AG04450 (cell line): ENCODE data around the gene FREY1. TPM values are rescaled to one million over a fixed set of nuclear protein-coding genes. Genes with fewer than 3 reads are reported as not detected.

ENCODE experiments used
- CTCF ChIA-PET: fragments of 300-600, 350-600 bp; formaldehyde crosslinking; extraction: SDS; loops from one replicate; lab custom pipeline; 2022; ENCODE audit warnings: antibody characterized with exemption, inconsistent platforms; lab: Charles Lee
- POLR2A ChIA-PET: fragments of 350-600 bp; formaldehyde crosslinking; extraction: SDS; loops from one replicate; lab custom pipeline; 2021; ENCODE audit warnings: antibody characterized with exemption, inconsistent platforms; lab: Yijun Ruan, JAX
- DNase-seq: peaks from one replicate; pipeline ENCODE4 v3.0.0-alpha.2; 2011; ENCODE audit warnings: low read depth, low spot score
- H3K27ac ChIP-seq: one replicate; pipeline ENCODE4 v1.5.1; 2012; ENCODE audit warnings: low read depth, low read length, control low read depth
- H3K27me3 ChIP-seq: one replicate; pipeline ENCODE4 v1.6.0; 2012; ENCODE audit warnings: low read length; ENCODE audit not compliant: control insufficient read depth, insufficient read depth
- H3K4me3 ChIP-seq: 2 replicates; pipeline ENCODE4 v1.5.1; 2011; ENCODE audit warnings: mild to moderate bottlenecking, low read depth, low read length, control low read depth
- H3K9me3 ChIP-seq: 2 replicates; pipeline ENCODE4 v1.5.1; 2012; ENCODE audit warnings: low read length; ENCODE audit not compliant: control insufficient read depth, insufficient read depth
- polyA plus RNA-seq: library from polyadenylated mRNA; depleted of rRNA; stranded (reverse); fragments of >200 nt; gene quantifications from 2 replicates; pipeline ENCODE4 v1.2.3, GENCODE V29; 2011
- TF ChIP-seq, protein P1 (sequence below): IDR thresholded peaks from 2 replicates; pipeline ENCODE4 v1.5.1; 2011; ENCODE audit warnings: low read depth, low read length, control low read depth, inconsistent platforms

Gene FREY1
- polyA plus RNA-seq, 1 experiment, result not detected

DNA sequence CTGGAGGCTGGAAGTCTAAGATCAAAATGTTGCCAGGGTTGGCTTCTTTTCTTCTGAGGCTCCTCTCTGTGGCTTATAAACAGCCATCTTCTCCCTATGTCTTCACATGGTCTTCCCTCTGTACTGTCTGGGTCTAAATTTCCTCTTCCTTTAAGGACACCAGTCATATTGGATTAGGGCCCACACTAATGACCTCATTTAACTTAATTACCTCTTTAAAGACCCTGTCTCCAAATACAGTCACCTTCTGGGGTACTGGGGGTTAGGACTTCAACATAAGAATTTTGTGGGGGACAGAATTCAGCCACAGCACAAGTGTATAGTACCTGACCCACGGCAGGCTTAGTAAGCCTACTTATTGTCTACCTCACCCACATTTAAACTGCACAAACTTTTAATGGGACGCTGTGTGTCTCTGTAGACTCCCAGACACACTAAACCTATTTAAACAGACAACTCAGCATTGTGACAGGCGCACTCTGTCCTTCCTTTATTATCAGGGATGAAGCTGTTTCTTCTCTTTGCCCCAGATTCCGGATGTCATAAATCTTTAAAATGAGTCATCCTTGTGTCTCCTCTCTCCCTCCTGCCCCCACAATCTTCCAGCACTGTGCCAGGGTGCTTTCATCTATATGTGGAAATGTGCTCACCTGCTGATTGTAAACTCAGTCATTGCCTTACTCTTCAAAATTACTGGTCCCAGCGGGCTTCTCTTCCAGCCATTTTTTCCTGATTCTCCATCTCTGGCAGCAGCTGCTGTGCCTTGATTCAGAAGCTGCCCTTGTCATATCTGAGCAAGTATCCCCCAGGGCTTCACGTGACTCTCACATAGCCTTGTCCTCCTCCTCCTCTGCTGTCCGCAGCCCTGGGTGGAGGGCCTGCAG, 27.0 kb downstream of the FREY1 start:
- no peak for DNase-seq
- POLR2A ChIA-PET, result no interaction called here
- no peak overlapping the region for H3K27ac ChIP-seq
- H3K27me3 ChIP-seq, result no peaks in the 10 kb centered on the region
- no peak overlapping the region for H3K4me3 ChIP-seq
- no peaks in the 10 kb centered on the region for H3K9me3 ChIP-seq
- CTCF ChIA-PET, result interaction anchor here (1.0 kb wide), 1 partner anchor 21 kb away, joined by 3 read pairs; no protein-coding TSS in a partner anchor
- TF ChIP-seq, protein P1, sequence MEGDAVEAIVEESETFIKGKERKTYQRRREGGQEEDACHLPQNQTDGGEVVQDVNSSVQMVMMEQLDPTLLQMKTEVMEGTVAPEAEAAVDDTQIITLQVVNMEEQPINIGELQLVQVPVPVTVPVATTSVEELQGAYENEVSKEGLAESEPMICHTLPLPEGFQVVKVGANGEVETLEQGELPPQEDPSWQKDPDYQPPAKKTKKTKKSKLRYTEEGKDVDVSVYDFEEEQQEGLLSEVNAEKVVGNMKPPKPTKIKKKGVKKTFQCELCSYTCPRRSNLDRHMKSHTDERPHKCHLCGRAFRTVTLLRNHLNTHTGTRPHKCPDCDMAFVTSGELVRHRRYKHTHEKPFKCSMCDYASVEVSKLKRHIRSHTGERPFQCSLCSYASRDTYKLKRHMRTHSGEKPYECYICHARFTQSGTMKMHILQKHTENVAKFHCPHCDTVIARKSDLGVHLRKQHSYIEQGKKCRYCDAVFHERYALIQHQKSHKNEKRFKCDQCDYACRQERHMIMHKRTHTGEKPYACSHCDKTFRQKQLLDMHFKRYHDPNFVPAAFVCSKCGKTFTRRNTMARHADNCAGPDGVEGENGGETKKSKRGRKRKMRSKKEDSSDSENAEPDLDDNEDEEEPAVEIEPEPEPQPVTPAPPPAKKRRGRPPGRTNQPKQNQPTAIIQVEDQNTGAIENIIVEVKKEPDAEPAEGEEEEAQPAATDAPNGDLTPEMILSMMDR, result no peak

DNA sequence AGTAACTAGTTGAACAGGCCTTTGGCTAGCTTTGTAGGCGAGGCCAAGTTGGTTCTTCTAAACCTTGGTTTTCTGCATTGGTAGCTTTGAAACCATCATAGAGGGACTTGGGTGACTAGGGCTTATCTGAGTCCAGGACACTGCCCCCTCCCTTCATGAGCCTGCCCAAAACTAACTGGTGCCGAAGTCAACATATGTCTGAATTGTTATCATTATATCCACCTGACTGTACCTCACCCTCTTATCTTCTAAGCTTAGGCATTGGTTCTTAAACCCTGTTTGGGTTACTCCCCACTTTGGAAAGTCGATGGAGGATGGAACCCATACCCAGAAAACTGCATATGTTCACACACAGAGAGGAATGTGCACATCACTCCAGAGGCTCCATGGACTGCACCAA, 29.2 kb downstream of the FREY1 start:
- no peaks in the 10 kb centered on the region for H3K27me3 ChIP-seq
- H3K27ac ChIP-seq, result no peak overlapping the region
- TF ChIP-seq, protein P1, result no peak
- H3K9me3 ChIP-seq, result no peaks in the 10 kb centered on the region
- no peak for DNase-seq
- H3K4me3 ChIP-seq, result no peak overlapping the region
- ChIA-PET CTCF (no interaction called here), POLR2A (no interaction called here)

DNA sequence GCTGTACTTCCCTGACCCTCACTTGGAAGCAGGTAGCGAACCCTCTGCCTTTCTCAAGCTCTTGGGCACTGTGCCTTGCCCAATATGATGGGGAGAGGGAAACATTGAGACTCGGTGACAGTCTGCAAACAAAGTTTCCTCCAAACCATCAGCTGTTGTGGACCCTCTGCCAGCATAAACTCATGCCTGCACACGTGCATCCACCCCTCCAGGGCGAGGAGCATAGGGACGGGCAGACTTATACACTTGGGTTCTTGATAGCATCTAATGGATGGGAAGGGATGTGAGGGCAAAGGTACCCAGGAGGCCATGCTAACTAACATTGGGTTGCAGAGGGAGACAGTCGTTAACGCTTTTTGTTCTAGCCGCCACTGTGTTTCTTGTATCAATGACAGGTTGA, 29.9 kb downstream of the FREY1 start:
- CTCF ChIA-PET, result interaction anchor here (2.5 kb wide), 1 partner anchor 35 kb away, joined by 9 read pairs; no protein-coding TSS in a partner anchor
- no peaks in the 10 kb centered on the region for H3K9me3 ChIP-seq
- no peak overlapping the region for H3K27ac ChIP-seq
- no peaks in the 10 kb centered on the region for H3K27me3 ChIP-seq
- DNase-seq, result no peak
- no peak overlapping the region for H3K4me3 ChIP-seq
- POLR2A ChIA-PET, result no interaction called here
- TF ChIP-seq, protein P1, result no peak

DNA sequence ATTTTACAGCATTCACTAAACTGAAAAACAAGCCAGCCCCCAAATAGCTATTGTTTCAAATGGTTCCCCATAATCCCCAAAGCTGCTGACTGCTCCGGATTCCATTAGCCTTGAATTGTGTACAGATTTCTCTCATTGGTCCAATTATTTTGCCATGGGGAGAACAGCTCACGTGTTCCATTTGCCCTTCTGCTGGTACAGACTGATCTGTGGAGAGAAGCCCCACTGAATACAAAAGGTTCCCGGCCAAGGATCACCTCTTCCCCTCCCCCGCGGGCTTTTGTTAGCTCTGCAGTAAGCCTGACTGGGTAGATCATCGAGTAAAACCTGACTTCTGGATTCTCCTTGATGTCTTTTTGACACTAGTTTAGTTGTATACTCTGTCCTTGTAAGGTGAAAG, 30.7 kb downstream of the FREY1 start:
- Histone ChIP-seq H3K27me3 (no peaks in the 10 kb centered on the region), H3K9me3 (no peaks in the 10 kb centered on the region), H3K4me3 (no peak overlapping the region), H3K27ac (no peak overlapping the region)
- ChIA-PET POLR2A (interaction anchor here (0.6 kb wide), 1 partner anchor 30 kb away, joined by 6 read pairs; no protein-coding TSS in a partner anchor), CTCF (interaction anchor here (0.5 to 2.5 kb wide), 2 partner anchors 16 to 34 kb away, joined by 3 to 9 read pairs; no protein-coding TSS in a partner anchor)
- TF ChIP-seq, protein P1, result no peak
- no peak for DNase-seq
